GM23338 (cell line): ENCODE results near the gene SULF2. TPM values are rescaled to one million over a fixed set of nuclear protein-coding genes. Genes with fewer than 3 reads are reported as not detected.

Experiments
- ATAC-seq: fragments of 200-7000 bp; cut with Tn5 transposase; 3 replicates; pipeline ENCODE4 v1.9.1; 2020
- DNase-seq: peaks from one replicate; pipeline ENCODE4 v3.0.0-alpha.2; 2015; ENCODE audit warnings: low spot score
- H2AFZ ChIP-seq: fragments of 200-600 bp; sonication (generic); 2 replicates; pipeline ENCODE4 v1.8.0; 2016; ENCODE audit warnings: antibody characterized with exemption, mild to moderate bottlenecking, moderate library complexity
- H3F3A ChIP-seq: fragments of 200-600 bp; sonication (generic); replicated peaks from 2 replicates; pipeline ENCODE4 v1.8.0; 2017; ENCODE audit warnings: antibody characterized with exemption, mixed run types, low read depth
- H3K27ac ChIP-seq: fragments of 200-600 bp; sonication (generic); 2 replicates; pipeline ENCODE4 v1.6.1; 2016; ENCODE audit warnings: low read depth
- H3K27me3 ChIP-seq: fragments of 200-600 bp; sonication (generic); 2 replicates; pipeline ENCODE4 v1.8.0; 2016; ENCODE audit warnings: mild to moderate bottlenecking, mixed run types, moderate library complexity; ENCODE audit not compliant: insufficient read depth
- H3K36me3 ChIP-seq: fragments of 200-600 bp; sonication (generic); 2 replicates; pipeline ENCODE4 v1.8.0; 2016; ENCODE audit warnings: mild to moderate bottlenecking; ENCODE audit not compliant: insufficient read depth
- H3K4me1 ChIP-seq: fragments of 200-600 bp; sonication (generic); 2 replicates; pipeline ENCODE4 v1.8.0; 2016; ENCODE audit warnings: mild to moderate bottlenecking, moderate library complexity; ENCODE audit not compliant: insufficient read depth
- H3K4me2 ChIP-seq: fragments of 200-600 bp; sonication (generic); 2 replicates; pipeline ENCODE4 v1.7.1; 2017; ENCODE audit warnings: mixed run types
- H3K4me3 ChIP-seq: fragments of 200-600 bp; sonication (generic); 2 replicates; pipeline ENCODE4 v1.6.1; 2016; ENCODE audit warnings: mixed run types
- H3K79me2 ChIP-seq: fragments of 200-600 bp; sonication (generic); replicated peaks from 2 replicates; pipeline ENCODE4 v1.8.0; 2017; ENCODE audit warnings: mild to moderate bottlenecking; ENCODE audit not compliant: insufficient read depth
- H3K9me2 ChIP-seq: fragments of 200-600 bp; sonication (generic); 2 replicates; pipeline ENCODE4 v1.8.0; 2017; ENCODE audit not compliant: insufficient read depth
- H4K20me1 ChIP-seq: fragments of 200-600 bp; sonication (generic); replicated peaks from 2 replicates; pipeline ENCODE4 v1.8.0; 2017; ENCODE audit warnings: mild to moderate bottlenecking; ENCODE audit not compliant: insufficient read depth
- H3K27ac Mint-ChIP-seq: 2 replicates; pipeline ENCODE4 v1.8.0; 2020; ENCODE audit warnings: inconsistent platforms, mild to moderate bottlenecking, moderate library complexity, mixed read lengths
- H3K27me3 Mint-ChIP-seq: 3 replicates; pipeline ENCODE4 v1.8.0; 2022; ENCODE audit warnings: low read depth, mild to moderate bottlenecking, moderate library complexity, mixed read lengths, inconsistent platforms; ENCODE audit not compliant: insufficient read depth, poor library complexity
- H3K36me3 Mint-ChIP-seq: 3 replicates; pipeline ENCODE4 v1.8.0; 2021; ENCODE audit warnings: low read depth, mild to moderate bottlenecking, inconsistent platforms, moderate library complexity, mixed read lengths
- H3K4me1 Mint-ChIP-seq: 3 replicates; pipeline ENCODE4 v1.8.0; 2020; ENCODE audit warnings: mild to moderate bottlenecking, inconsistent platforms, mixed read lengths
- H3K4me3 Mint-ChIP-seq: 3 replicates; pipeline ENCODE4 v1.8.0; 2021; ENCODE audit warnings: moderate library complexity, mild to moderate bottlenecking, inconsistent platforms, mixed read lengths
- H3K9me3 Mint-ChIP-seq: 3 replicates; pipeline ENCODE4 v1.8.0; 2020; ENCODE audit warnings: moderate library complexity, mild to moderate bottlenecking, inconsistent platforms, mixed read lengths
- CREB1 ChIP-seq: fragments of 250-450 bp; sonication (Bioruptor Pico); IDR thresholded peaks from 2 replicates; pipeline ENCODE4 v1.5.0; 2020; ENCODE audit warnings: low read depth, mild to moderate bottlenecking, moderate library complexity
- CTCF ChIP-seq, 2 experiments: fragments of 200-600 bp in 1 of 2; sonication (generic) in 1 of 2; conservative IDR thresholded peaks; 2 replicates each; pipeline versions ENCODE4 v1.5.1 to v1.6.1; 2016 to 2017; ENCODE audit warnings: antibody characterized with exemption in 2 of 2, low read depth in 2 of 2, mild to moderate bottlenecking in 2 of 2, moderate library complexity in 1 of 2
- EZH2 ChIP-seq: fragments of 200-600 bp; sonication (generic); IDR thresholded peaks from one replicate; pipeline ENCODE4 v1.8.0; 2017; ENCODE audit warnings: antibody characterized with exemption, mild to moderate bottlenecking, low read depth; ENCODE audit not compliant: unreplicated experiment
- EZH2phosphoT487 ChIP-seq: fragments of 200-600 bp; sonication (generic); IDR thresholded peaks from one replicate; pipeline ENCODE4 v1.8.1; 2018; ENCODE audit warnings: antibody characterized with exemption; ENCODE audit not compliant: unreplicated experiment
- JUNB ChIP-seq: IDR thresholded peaks from one replicate; pipeline ENCODE4 v1.6.1; 2016; ENCODE audit warnings: antibody characterized with exemption; ENCODE audit not compliant: unreplicated experiment
- REST ChIP-seq: IDR thresholded peaks from one replicate; pipeline ENCODE4 v1.6.1; 2018; ENCODE audit warnings: antibody characterized with exemption; ENCODE audit not compliant: unreplicated experiment
- STAT1 ChIP-seq: IDR thresholded peaks from one replicate; pipeline ENCODE4 v1.6.1; 2016; ENCODE audit warnings: antibody characterized with exemption; ENCODE audit not compliant: unreplicated experiment
- ZNF114 ChIP-seq: fragments of 250-450 bp; sonication (Bioruptor Pico); IDR thresholded peaks from 2 replicates; pipeline ENCODE4 v1.5.0; 2020; ENCODE audit warnings: mild to moderate bottlenecking, moderate library complexity
- ZNF331 ChIP-seq: fragments of 250-450 bp; sonication (Bioruptor Pico); IDR thresholded peaks from 2 replicates; pipeline ENCODE4 v1.5.0; 2020; ENCODE audit warnings: low read depth, mild to moderate bottlenecking, moderate library complexity
- polyA plus RNA-seq: library from polyadenylated mRNA; unstranded; fragments of >200 nt; fragmentation: Nextera tagmentation; extraction: Ambion mirVana; gene quantifications from 2 replicates; pipeline ENCODE4 v1.2.1, GENCODE V29; 2016
- total RNA-seq: library from RNA; depleted of rRNA; stranded (reverse); fragments of >200 nt; shearing (Covaris generic); gene quantifications from 2 replicates; pipeline ENCODE4 v1.2.3, GENCODE V29; 2014
- TF ChIP-seq, protein P1 (sequence below): fragments of 250-450 bp; sonication (Bioruptor Pico); IDR thresholded peaks from 2 replicates; pipeline ENCODE4 v1.5.0; 2020; ENCODE audit warnings: mild to moderate bottlenecking, moderate library complexity

The SULF2 gene
- total and polyA plus RNA-seq, 2 experiments from 2014 or later: 9.5 to 20.7 TPM

GRCh38 chr20:47719211-47719610 is 66.1 kb downstream of the SULF2 start:
- H3K4me3 ChIP-seq: no peak overlapping the region

More at GRCh38 chr20:47719211-47719610, 66.1 kb downstream of the SULF2 start:
- DNase-seq: no peak
- no peak overlapping the region for H3K27ac Mint-ChIP-seq
- Histone ChIP-seq H3K9me2 (no peaks in the 10 kb centered on the region), H3K27ac (no peak overlapping the region), H3K4me1 (no peaks in the 10 kb centered on the region; the same call in 1 of the 2 replicates), H3K79me2 (no peaks in the 10 kb centered on the region), H2AFZ (no peak overlapping the region), H3K4me2 (no peak overlapping the region), H3K36me3 (no peaks in the 10 kb centered on the region), H3K27me3 (no peaks in the 10 kb centered on the region), H4K20me1 (no peaks in the 10 kb centered on the region), H3F3A (no peaks in the 10 kb centered on the region)
- H3K36me3 Mint-ChIP-seq: peaks cover 9% of the 10 kb centered on the region; the same call in 2 of the 3 replicates
- H3K9me3 Mint-ChIP-seq: peaks cover 7% of the 10 kb centered on the region
- H3K27me3 Mint-ChIP-seq: no peaks in the 10 kb centered on the region
- ATAC-seq: no peak
- TF ChIP-seq ZNF114 (CRISPR knock-in tag): no peak
- TF ChIP-seq REST: no peak
- TF ChIP-seq, protein P1, sequence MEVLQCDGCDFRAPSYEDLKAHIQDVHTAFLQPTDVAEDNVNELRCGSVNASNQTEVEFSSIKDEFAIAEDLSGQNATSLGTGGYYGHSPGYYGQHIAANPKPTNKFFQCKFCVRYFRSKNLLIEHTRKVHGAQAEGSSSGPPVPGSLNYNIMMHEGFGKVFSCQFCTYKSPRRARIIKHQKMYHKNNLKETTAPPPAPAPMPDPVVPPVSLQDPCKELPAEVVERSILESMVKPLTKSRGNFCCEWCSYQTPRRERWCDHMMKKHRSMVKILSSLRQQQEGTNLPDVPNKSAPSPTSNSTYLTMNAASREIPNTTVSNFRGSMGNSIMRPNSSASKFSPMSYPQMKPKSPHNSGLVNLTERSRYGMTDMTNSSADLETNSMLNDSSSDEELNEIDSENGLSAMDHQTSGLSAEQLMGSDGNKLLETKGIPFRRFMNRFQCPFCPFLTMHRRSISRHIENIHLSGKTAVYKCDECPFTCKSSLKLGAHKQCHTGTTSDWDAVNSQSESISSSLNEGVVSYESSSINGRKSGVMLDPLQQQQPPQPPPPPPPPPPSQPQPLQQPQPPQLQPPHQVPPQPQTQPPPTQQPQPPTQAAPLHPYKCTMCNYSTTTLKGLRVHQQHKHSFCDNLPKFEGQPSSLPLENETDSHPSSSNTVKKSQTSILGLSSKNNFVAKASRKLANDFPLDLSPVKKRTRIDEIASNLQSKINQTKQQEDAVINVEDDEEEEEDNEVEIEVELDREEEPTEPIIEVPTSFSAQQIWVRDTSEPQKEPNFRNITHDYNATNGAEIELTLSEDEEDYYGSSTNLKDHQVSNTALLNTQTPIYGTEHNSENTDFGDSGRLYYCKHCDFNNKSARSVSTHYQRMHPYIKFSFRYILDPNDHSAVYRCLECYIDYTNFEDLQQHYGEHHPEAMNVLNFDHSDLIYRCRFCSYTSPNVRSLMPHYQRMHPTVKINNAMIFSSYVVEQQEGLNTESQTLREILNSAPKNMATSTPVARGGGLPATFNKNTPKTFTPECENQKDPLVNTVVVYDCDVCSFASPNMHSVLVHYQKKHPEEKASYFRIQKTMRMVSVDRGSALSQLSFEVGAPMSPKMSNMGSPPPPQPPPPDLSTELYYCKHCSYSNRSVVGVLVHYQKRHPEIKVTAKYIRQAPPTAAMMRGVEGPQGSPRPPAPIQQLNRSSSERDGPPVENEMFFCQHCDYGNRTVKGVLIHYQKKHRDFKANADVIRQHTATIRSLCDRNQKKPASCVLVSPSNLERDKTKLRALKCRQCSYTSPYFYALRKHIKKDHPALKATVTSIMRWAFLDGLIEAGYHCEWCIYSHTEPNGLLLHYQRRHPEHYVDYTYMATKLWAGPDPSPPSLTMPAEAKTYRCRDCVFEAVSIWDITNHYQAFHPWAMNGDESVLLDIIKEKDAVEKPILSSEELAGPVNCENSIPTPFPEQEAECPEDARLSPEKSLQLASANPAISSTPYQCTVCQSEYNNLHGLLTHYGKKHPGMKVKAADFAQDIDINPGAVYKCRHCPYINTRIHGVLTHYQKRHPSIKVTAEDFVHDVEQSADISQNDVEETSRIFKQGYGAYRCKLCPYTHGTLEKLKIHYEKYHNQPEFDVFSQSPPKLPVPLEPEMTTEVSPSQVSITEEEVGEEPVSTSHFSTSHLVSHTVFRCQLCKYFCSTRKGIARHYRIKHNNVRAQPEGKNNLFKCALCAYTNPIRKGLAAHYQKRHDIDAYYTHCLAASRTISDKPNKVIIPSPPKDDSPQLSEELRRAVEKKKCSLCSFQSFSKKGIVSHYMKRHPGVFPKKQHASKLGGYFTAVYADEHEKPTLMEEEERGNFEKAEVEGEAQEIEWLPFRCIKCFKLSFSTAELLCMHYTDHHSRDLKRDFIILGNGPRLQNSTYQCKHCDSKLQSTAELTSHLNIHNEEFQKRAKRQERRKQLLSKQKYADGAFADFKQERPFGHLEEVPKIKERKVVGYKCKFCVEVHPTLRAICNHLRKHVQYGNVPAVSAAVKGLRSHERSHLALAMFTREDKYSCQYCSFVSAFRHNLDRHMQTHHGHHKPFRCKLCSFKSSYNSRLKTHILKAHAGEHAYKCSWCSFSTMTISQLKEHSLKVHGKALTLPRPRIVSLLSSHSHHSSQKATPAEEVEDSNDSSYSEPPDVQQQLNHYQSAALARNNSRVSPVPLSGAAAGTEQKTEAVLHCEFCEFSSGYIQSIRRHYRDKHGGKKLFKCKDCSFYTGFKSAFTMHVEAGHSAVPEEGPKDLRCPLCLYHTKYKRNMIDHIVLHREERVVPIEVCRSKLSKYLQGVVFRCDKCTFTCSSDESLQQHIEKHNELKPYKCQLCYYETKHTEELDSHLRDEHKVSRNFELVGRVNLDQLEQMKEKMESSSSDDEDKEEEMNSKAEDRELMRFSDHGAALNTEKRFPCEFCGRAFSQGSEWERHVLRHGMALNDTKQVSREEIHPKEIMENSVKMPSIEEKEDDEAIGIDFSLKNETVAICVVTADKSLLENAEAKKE: no peak
- no peak for TF ChIP-seq JUNB
- TF ChIP-seq STAT1: no peak
- no peak for TF ChIP-seq CTCF (conservative IDR thresholded peaks at IDR 0.05; ENCODE audit: low read depth in 2 of 2)
- TF ChIP-seq EZH2phosphoT487: no peak
- no peak for TF ChIP-seq CREB1 (CRISPR knock-in tag)
- no peak for TF ChIP-seq ZNF331
- TF ChIP-seq EZH2: no peak
- peaks cover 3% of the 10 kb centered on the region; the same call in 2 of the 3 replicates for H3K4me1 Mint-ChIP-seq
- no peak overlapping the region for H3K4me3 Mint-ChIP-seq
